ENCODE results near the gene APELA.

- no peak for TF ChIP-seq POLR2AphosphoS5 (IDR thresholded peaks at IDR 0.05; ENCODE audit: insufficient read depth in 1 of 2, low read depth in 1 of 2)
- TF ChIP-seq POLR2A (IDR thresholded peaks at IDR 0.05), result no peak
Measured at GRCh38 chr4:164937576-164938270, 60.7 kb downstream of the APELA start.
